Activated T-cell treated with anti-CD3 and anti-CD28 coated beads, Interleukin-2, amount 50 U/mL, for 72 hours (primary cell): ENCODE measurements around the gene RAB3B. TPM values are rescaled to one million over a fixed set of nuclear protein-coding genes. Genes with fewer than 3 reads are reported as not detected.

Experiments
- ATAC-seq, 2 donors: fragments of 150-1000 bp; cut with Tn5 transposase; replicated peaks in 1 of 2; 2 replicates each; pipeline ENCODE4 v1.10.0; 2021; ENCODE audit warnings: moderate library complexity in 2 of 2, mild to moderate bottlenecking in 1 of 2
- DNase-seq, 2 donors: peaks; one replicate each; pipeline ENCODE4 v3.0.0; 2021 to 2022; ENCODE audit warnings: mixed read lengths in 1 of 2
- H3K27ac Mint-ChIP-seq: one replicate; pipeline ENCODE4 v1.8.0; 2022; ENCODE audit warnings: mild to moderate bottlenecking, moderate library complexity, mixed read lengths
- H3K27me3 Mint-ChIP-seq: one replicate; pipeline ENCODE4 v1.8.0; 2022; ENCODE audit warnings: low read depth, mixed read lengths
- H3K36me3 Mint-ChIP-seq, 2 donors: one replicate each; pipeline ENCODE4 v1.8.0; 2022; ENCODE audit warnings: mixed read lengths in 2 of 2, mild to moderate bottlenecking in 1 of 2; ENCODE audit not compliant: insufficient read depth in 2 of 2
- H3K4me1 Mint-ChIP-seq: one replicate; pipeline ENCODE4 v1.8.0; 2022; ENCODE audit warnings: low read depth, mixed read lengths
- H3K4me3 Mint-ChIP-seq, 2 donors: one replicate each; pipeline ENCODE4 v1.8.0; 2022; ENCODE audit warnings: mild to moderate bottlenecking in 2 of 2, mixed read lengths in 2 of 2, moderate library complexity in 2 of 2
- H3K9me3 Mint-ChIP-seq, 2 donors: one replicate each; pipeline ENCODE4 v1.8.0; 2022; ENCODE audit warnings: mixed read lengths in 2 of 2
- total RNA-seq, 2 donors: library from RNA; stranded (reverse); gene quantifications; one replicate each; pipeline ENCODE4 v1.2.3, GENCODE V29; 2022

RAB3B gene
- total RNA-seq, 2 donors from 2014 or later = 0.09 to 0.12 TPM

GRCh38 chr1:51958824-51959223, 31.7 kb downstream of the RAB3B start:
- no peaks in the 10 kb centered on the region for H3K4me1 Mint-ChIP-seq
- H3K9me3 Mint-ChIP-seq = no peaks in the 10 kb centered on the region
- H3K27me3 Mint-ChIP-seq = no peaks in the 10 kb centered on the region
- no peaks in the 10 kb centered on the region for H3K36me3 Mint-ChIP-seq
- DNase-seq (no peak), ATAC-seq (no peak)
- H3K4me3 Mint-ChIP-seq = no peak overlapping the region
- no peak overlapping the region for H3K27ac Mint-ChIP-seq

- Mint-ChIP-seq H3K4me3 (no peak overlapping the region), H3K9me3 (no peaks in the 10 kb centered on the region), H3K27ac (no peak overlapping the region), H3K27me3 (no peaks in the 10 kb centered on the region), H3K4me1 (peaks cover 5% of the 10 kb centered on the region), H3K36me3 (no peaks in the 10 kb centered on the region)
- ATAC-seq (no peak), DNase-seq (no peak)
These were observed 32.9 kb downstream of the RAB3B start for GRCh38 chr1:51957618-51958017.

- no peak for DNase-seq
- Mint-ChIP-seq H3K4me1 (peaks cover 5% of the 10 kb centered on the region), H3K9me3 (no peaks in the 10 kb centered on the region), H3K4me3 (no peak overlapping the region), H3K27me3 (no peaks in the 10 kb centered on the region), H3K27ac (no peak overlapping the region), H3K36me3 (no peaks in the 10 kb centered on the region)
- no peak for ATAC-seq
These were observed 33.7 kb downstream of the RAB3B start for GRCh38 chr1:51956528-51957509.

GRCh38 chr1:51955797-51956527, 34.5 kb downstream of the RAB3B start:
- Mint-ChIP-seq H3K4me1 (peaks cover 5% of the 10 kb centered on the region), H3K4me3 (no peak overlapping the region), H3K9me3 (no peaks in the 10 kb centered on the region), H3K27me3 (peaks cover 5% of the 10 kb centered on the region), H3K27ac (no peak overlapping the region), H3K36me3 (no peaks in the 10 kb centered on the region)
- no peak for ATAC-seq
- no peak for DNase-seq

GRCh38 chr1:51954783-51955182, 35.7 kb downstream of the RAB3B start:
- DNase-seq = no peak
- Mint-ChIP-seq H3K4me1 (peaks cover 5% of the 10 kb centered on the region), H3K36me3 (no peaks in the 10 kb centered on the region), H3K27me3 (peaks cover 5% of the 10 kb centered on the region), H3K9me3 (no peaks in the 10 kb centered on the region), H3K4me3 (no peak overlapping the region), H3K27ac (no peak overlapping the region)
- ATAC-seq = no peak

- H3K4me3 Mint-ChIP-seq = no peak overlapping the region
These were observed 37.4 kb downstream of the RAB3B start for GRCh38 chr1:51953079-51953478.

GRCh38 chr1:51952638-51953037, 37.9 kb downstream of the RAB3B start:
- Mint-ChIP-seq H3K4me1 (peaks cover 5% of the 10 kb centered on the region), H3K27me3 (peaks cover 5% of the 10 kb centered on the region), H3K27ac (no peak overlapping the region), H3K9me3 (no peaks in the 10 kb centered on the region), H3K36me3 (no peaks in the 10 kb centered on the region), H3K4me3 (no peak overlapping the region)
- no peak for ATAC-seq
- no peak for DNase-seq

More at GRCh38 chr1:51953079-51953478, 37.4 kb downstream of the RAB3B start:
- H3K27ac Mint-ChIP-seq = no peak overlapping the region
- no peak for ATAC-seq
- H3K36me3 Mint-ChIP-seq = no peaks in the 10 kb centered on the region
- peaks cover 5% of the 10 kb centered on the region for H3K4me1 Mint-ChIP-seq
- no peaks in the 10 kb centered on the region for H3K9me3 Mint-ChIP-seq
- H3K27me3 Mint-ChIP-seq = peaks cover 5% of the 10 kb centered on the region
- DNase-seq = no peak

- peaks cover 5% of the 10 kb centered on the region for H3K27me3 Mint-ChIP-seq
- no peak overlapping the region for H3K4me3 Mint-ChIP-seq
- H3K9me3 Mint-ChIP-seq = no peaks in the 10 kb centered on the region
- H3K36me3 Mint-ChIP-seq = no peaks in the 10 kb centered on the region
- no peak for DNase-seq
- H3K27ac Mint-ChIP-seq = no peak overlapping the region
- peaks cover 5% of the 10 kb centered on the region for H3K4me1 Mint-ChIP-seq
- ATAC-seq = no peak
These were observed 39.8 kb downstream of the RAB3B start for GRCh38 chr1:51950701-51951100.

GRCh38 chr1:51949014-51949702, 41.3 kb downstream of the RAB3B start:
- H3K4me3 Mint-ChIP-seq = no peak overlapping the region
- H3K4me1 Mint-ChIP-seq = peaks cover 5% of the 10 kb centered on the region
- peaks cover 5% of the 10 kb centered on the region for H3K27me3 Mint-ChIP-seq
- DNase-seq (no peak), ATAC-seq (no peak)
- H3K36me3 Mint-ChIP-seq = no peaks in the 10 kb centered on the region
- H3K9me3 Mint-ChIP-seq = no peaks in the 10 kb centered on the region
- no peak overlapping the region for H3K27ac Mint-ChIP-seq

GRCh38 chr1:51948491-51948915, 42.0 kb downstream of the RAB3B start:
- no peak overlapping the region for H3K27ac Mint-ChIP-seq
- H3K4me1 Mint-ChIP-seq = peaks cover 5% of the 10 kb centered on the region
- H3K4me3 Mint-ChIP-seq = no peak overlapping the region
- H3K9me3 Mint-ChIP-seq = no peaks in the 10 kb centered on the region
- no peaks in the 10 kb centered on the region for H3K36me3 Mint-ChIP-seq
- ATAC-seq (no peak), DNase-seq (no peak)
- peaks cover 5% of the 10 kb centered on the region for H3K27me3 Mint-ChIP-seq

- Mint-ChIP-seq H3K9me3 (peaks cover 4 to 7% of the 10 kb centered on the region in 2 donors), H3K27me3 (peaks cover 2% of the 10 kb centered on the region), H3K27ac (no peak overlapping the region), H3K4me1 (no peaks in the 10 kb centered on the region), H3K4me3 (no peak overlapping the region), H3K36me3 (peaks cover 5 to 7% of the 10 kb centered on the region in 2 donors)
- ATAC-seq (no peak), DNase-seq (no peak)
These were observed 44.2 kb downstream of the RAB3B start for GRCh38 chr1:51946300-51946699.

- H3K27me3 Mint-ChIP-seq = no peaks in the 10 kb centered on the region
- H3K4me3 Mint-ChIP-seq = no peak overlapping the region
- H3K36me3 Mint-ChIP-seq = peaks cover 9 to 11% of the 10 kb centered on the region in 2 donors
- H3K9me3 Mint-ChIP-seq = peaks cover 9 to 11% of the 10 kb centered on the region in 2 donors
- no peak overlapping the region for H3K27ac Mint-ChIP-seq
- no peaks in the 10 kb centered on the region for H3K4me1 Mint-ChIP-seq
- ATAC-seq = no peak
- no peak for DNase-seq
These were observed 44.9 kb downstream of the RAB3B start for GRCh38 chr1:51945591-51945990.

GRCh38 chr1:51942281-51942680, 48.2 kb downstream of the RAB3B start:
- no peak for ATAC-seq

More at GRCh38 chr1:51942281-51942680, 48.2 kb downstream of the RAB3B start:
- Mint-ChIP-seq H3K4me1 (no peaks in the 10 kb centered on the region), H3K9me3 (peaks cover 11% of the 10 kb centered on the region in 2 donors), H3K36me3 (peaks cover 9 to 13% of the 10 kb centered on the region in 2 donors), H3K27me3 (no peaks in the 10 kb centered on the region), H3K27ac (no peak overlapping the region), H3K4me3 (no peak overlapping the region)
- DNase-seq = no peak
